DND-41 (cell line): ENCODE data around the gene SESTD1.

Experiments
- ATAC-seq: fragments of 200-7000 bp; cut with Tn5 transposase; 3 replicates; pipeline ENCODE4 v1.9.1; 2021; ENCODE audit warnings: low read depth; ENCODE audit not compliant: insufficient read depth
- DNase-seq: peaks from one replicate; pipeline ENCODE4 v3.0.0-alpha.2; 2020
- H2AFZ ChIP-seq: 2 replicates; pipeline ENCODE4 v1.6.0; 2012; ENCODE audit warnings: low read depth, low read length
- H3K27ac ChIP-seq: 2 replicates; pipeline ENCODE4 v1.5.1; 2012; ENCODE audit warnings: low read length, inconsistent platforms
- H3K27me3 ChIP-seq: fragments of 200-600 bp; sonication (generic); 2 replicates; pipeline ENCODE4 v1.6.0; 2012; ENCODE audit warnings: low read length, mild to moderate bottlenecking, inconsistent platforms; ENCODE audit not compliant: insufficient read depth, poor library complexity
- H3K36me3 ChIP-seq: 2 replicates; pipeline ENCODE4 v1.5.1; 2012; ENCODE audit warnings: low read length, inconsistent platforms; ENCODE audit not compliant: insufficient read depth
- H3K4me1 ChIP-seq: 2 replicates; pipeline ENCODE4 v1.5.1; 2012; ENCODE audit warnings: mild to moderate bottlenecking, low read length; ENCODE audit not compliant: insufficient read depth
- H3K4me2 ChIP-seq: 2 replicates; pipeline ENCODE4 v1.6.0; 2012; ENCODE audit warnings: mild to moderate bottlenecking, moderate library complexity, low read length, inconsistent platforms; ENCODE audit not compliant: insufficient read depth
- H3K4me3 ChIP-seq, 2 experiments: fragments of 200-600 bp in 1 of 2; shearing (Covaris generic) in 1 of 2; 2 replicates each; pipeline ENCODE4 v1.5.1; 2012 to 2016; ENCODE audit warnings: inconsistent platforms in 2 of 2, low read length in 2 of 2, mild to moderate bottlenecking in 2 of 2, low read depth in 1 of 2, moderate library complexity in 1 of 2
- H3K79me2 ChIP-seq: 2 replicates; pipeline ENCODE4 v1.6.0; 2012; ENCODE audit warnings: low read length, inconsistent platforms; ENCODE audit not compliant: insufficient read depth
- H3K9ac ChIP-seq: 2 replicates; pipeline ENCODE4 v1.6.0; 2012; ENCODE audit warnings: low read depth, mild to moderate bottlenecking, inconsistent platforms, low read length, moderate library complexity
- H3K9me3 ChIP-seq: 2 replicates; pipeline ENCODE4 v1.5.1; 2012; ENCODE audit warnings: low read length, moderate library complexity, mild to moderate bottlenecking, inconsistent platforms; ENCODE audit not compliant: insufficient read depth, severe bottlenecking
- H4K20me1 ChIP-seq: 2 replicates; pipeline ENCODE4 v1.6.0; 2012; ENCODE audit warnings: low read length; ENCODE audit not compliant: insufficient read depth
- EZH2 ChIP-seq: IDR thresholded peaks from 3 replicates; pipeline ENCODE4 v1.6.1; 2012; ENCODE audit warnings: borderline replicate concordance, low read depth, mild to moderate bottlenecking, moderate library complexity, low read length, inconsistent platforms; ENCODE audit not compliant: severe bottlenecking
- TF ChIP-seq, protein P1 (sequence below): IDR thresholded peaks from 2 replicates; pipeline ENCODE4 v1.5.1; 2012; ENCODE audit warnings: borderline replicate concordance, low read length, moderate library complexity, mild to moderate bottlenecking; ENCODE audit not compliant: poor library complexity, severe bottlenecking; ENCODE audit errors: extremely low read depth

The SESTD1 gene

DNA sequence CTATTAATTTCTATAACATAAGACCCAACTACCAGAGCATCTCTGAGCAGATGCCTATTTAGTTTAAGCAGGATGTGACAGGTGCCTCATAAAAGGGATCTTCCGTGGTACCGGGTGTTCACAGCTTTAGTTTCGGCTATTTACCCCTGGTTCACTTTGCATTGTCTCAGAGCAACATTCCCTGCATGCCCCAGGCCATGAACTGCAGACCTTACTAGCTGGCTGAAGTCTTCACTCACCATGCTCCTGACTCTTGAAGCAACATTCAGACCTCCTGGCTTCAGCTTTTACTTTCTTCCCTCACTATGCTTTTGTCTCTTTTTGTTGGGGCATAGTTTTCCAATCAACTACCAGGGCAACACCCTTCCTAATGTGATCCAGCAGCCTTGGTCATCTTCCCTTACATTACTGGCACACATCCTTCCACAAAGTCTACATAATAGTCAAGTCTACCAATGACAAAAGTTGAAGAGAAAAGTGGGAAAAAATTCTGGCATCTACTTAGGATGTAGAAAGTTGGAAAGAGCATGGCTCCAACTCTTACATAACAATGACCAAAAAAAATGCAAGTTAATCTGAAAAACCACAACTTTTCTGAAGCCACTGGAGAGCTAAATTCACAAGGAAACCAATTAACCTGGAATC lies 99.2 kb downstream of the SESTD1 start:
- Histone ChIP-seq H3K36me3 (peaks cover 14% of the 10 kb centered on the region; the same call in 1 of the 2 replicates), H3K4me1 (no peaks in the 10 kb centered on the region), H4K20me1 (no peaks in the 10 kb centered on the region), H3K4me2 (no peak overlapping the region), H3K79me2 (no peaks in the 10 kb centered on the region), H3K9ac (no peak overlapping the region), H3K9me3 (peaks cover 2% of the 10 kb centered on the region), H3K4me3 (no peak overlapping the region), H3K27me3 (no peaks in the 10 kb centered on the region), H3K27ac (no peak overlapping the region), H2AFZ (no peak overlapping the region)
- no peak for TF ChIP-seq EZH2
- TF ChIP-seq, protein P1, sequence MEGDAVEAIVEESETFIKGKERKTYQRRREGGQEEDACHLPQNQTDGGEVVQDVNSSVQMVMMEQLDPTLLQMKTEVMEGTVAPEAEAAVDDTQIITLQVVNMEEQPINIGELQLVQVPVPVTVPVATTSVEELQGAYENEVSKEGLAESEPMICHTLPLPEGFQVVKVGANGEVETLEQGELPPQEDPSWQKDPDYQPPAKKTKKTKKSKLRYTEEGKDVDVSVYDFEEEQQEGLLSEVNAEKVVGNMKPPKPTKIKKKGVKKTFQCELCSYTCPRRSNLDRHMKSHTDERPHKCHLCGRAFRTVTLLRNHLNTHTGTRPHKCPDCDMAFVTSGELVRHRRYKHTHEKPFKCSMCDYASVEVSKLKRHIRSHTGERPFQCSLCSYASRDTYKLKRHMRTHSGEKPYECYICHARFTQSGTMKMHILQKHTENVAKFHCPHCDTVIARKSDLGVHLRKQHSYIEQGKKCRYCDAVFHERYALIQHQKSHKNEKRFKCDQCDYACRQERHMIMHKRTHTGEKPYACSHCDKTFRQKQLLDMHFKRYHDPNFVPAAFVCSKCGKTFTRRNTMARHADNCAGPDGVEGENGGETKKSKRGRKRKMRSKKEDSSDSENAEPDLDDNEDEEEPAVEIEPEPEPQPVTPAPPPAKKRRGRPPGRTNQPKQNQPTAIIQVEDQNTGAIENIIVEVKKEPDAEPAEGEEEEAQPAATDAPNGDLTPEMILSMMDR, result no peak
- no peak for ATAC-seq
- no peak for DNase-seq

DNA sequence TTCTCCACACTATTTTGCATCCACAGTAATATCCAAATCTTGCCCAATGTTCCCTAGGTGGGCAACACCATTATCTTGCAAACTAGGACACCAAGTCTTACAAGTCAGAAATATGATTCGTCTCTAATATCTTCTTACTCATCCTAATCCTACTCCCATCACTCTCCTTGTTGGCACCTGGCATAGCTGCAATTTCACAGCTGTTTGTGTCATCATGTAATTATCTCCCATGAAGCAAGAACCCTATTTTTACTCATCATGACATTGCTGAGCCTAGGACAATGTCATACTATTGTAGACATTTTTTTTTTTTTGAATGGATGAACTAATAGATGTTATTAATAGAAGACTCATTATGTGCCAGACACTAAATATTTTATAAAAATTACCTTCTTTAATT lies 123.4 kb downstream of the SESTD1 start:
- Histone ChIP-seq H3K27ac (no peak overlapping the region), H3K4me1 (no peaks in the 10 kb centered on the region), H4K20me1 (no peaks in the 10 kb centered on the region), H3K9ac (no peak overlapping the region), H3K79me2 (no peaks in the 10 kb centered on the region), H3K4me3 (no peak overlapping the region), H3K36me3 (peaks cover 44% of the 10 kb centered on the region; the same call in 1 of the 2 replicates), H2AFZ (no peak overlapping the region), H3K27me3 (no peaks in the 10 kb centered on the region), H3K9me3 (no peaks in the 10 kb centered on the region), H3K4me2 (no peak overlapping the region)
- ATAC-seq (no peak), DNase-seq (no peak)
- TF ChIP-seq, protein P1, result no peak
- TF ChIP-seq EZH2, result no peak

DNA sequence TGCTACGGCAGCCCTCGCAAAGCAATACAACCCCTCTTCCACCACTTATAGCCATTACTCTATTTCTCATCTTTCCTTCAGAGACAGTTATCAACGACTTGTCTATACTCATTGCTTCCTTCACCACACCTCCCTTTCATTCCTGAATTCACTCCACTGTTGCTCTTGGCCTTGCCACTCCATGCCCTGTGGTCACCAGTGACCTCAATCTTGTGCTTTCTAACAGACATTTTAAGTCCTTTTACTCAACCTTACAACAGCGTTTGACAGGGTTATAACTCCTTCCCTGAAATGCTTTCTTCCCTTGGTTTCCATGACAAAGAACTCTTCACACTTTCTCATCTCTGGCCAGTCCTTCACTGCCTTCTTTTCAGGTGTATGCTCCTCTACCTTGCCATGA lies 124.1 kb downstream of the SESTD1 start:
- TF ChIP-seq, protein P1, result no peak
- no peak for TF ChIP-seq EZH2
- Histone ChIP-seq H3K27ac (no peak overlapping the region), H3K36me3 (peaks cover 40% of the 10 kb centered on the region; the same call in 1 of the 2 replicates), H3K4me3 (no peak overlapping the region), H3K79me2 (no peaks in the 10 kb centered on the region), H3K9ac (no peak overlapping the region), H3K27me3 (no peaks in the 10 kb centered on the region), H3K4me2 (no peak overlapping the region), H2AFZ (no peak overlapping the region), H3K9me3 (no peaks in the 10 kb centered on the region), H3K4me1 (no peaks in the 10 kb centered on the region), H4K20me1 (no peaks in the 10 kb centered on the region)
- ATAC-seq, result no peak
- DNase-seq, result no peak
